ENCODE data around the gene MVK. TPM values are rescaled to one million over a fixed set of nuclear protein-coding genes. Genes with fewer than 3 reads are reported as not detected.
A peak's percentile ranks its signal among the peaks of the same experiment; 100 is the strongest.

MVK gene
- total RNA-seq, 4 donors from 2014 or later = 3.2 to 14.2 (median 9.1) TPM

- intact Hi-C loops (cut with DNase I; ENCODE audit: low total_unique reads) = no loop called here
- in situ Hi-C loops (cut with MboI; ENCODE audit: low sequenced_read_pairs in 4 of 4) = no loop called here
- H3K4me3 ChIP-seq = no peak overlapping the region
- DNase-seq (no peak), ATAC-seq (no peak)
- TF ChIP-seq CTCF (IDR thresholded peaks at IDR 0.05 in 4 of 5, conservative IDR thresholded peaks at IDR 0.05 in 1 of 5) (no peak), POLR2A (IDR thresholded peaks at IDR 0.05) (no peak)
- H3K27me3 ChIP-seq = no peaks in the 10 kb centered on the region
- no peak overlapping the region for H3K27ac ChIP-seq
- no peaks in the 10 kb centered on the region for H3K9me3 ChIP-seq
- no peaks in the 10 kb centered on the region for H3K4me1 ChIP-seq
- H3K36me3 ChIP-seq = no peaks in the 10 kb centered on the region
These were observed 31.6 kb upstream of the MVK start for GRCh38 chr12:109542014-109542413.

GRCh38 chr12:109542876-109543275 lies 30.7 kb upstream of the MVK start:
- in situ Hi-C loops (cut with MboI; ENCODE audit: low sequenced_read_pairs in 4 of 4) = no loop called here
- ATAC-seq (no peak), DNase-seq (no peak)
- Histone ChIP-seq H3K4me1 (no peaks in the 10 kb centered on the region), H3K36me3 (no peaks in the 10 kb centered on the region), H3K9me3 (no peaks in the 10 kb centered on the region), H3K4me3 (no peak overlapping the region), H3K27me3 (peaks cover 0 to 5% (median 3%) of the 10 kb centered on the region in 3 donors), H3K27ac (no peak overlapping the region)
- no peak for TF ChIP-seq CTCF (IDR thresholded peaks at IDR 0.05 in 4 of 5, conservative IDR thresholded peaks at IDR 0.05 in 1 of 5)
- TF ChIP-seq POLR2A (IDR thresholded peaks at IDR 0.05) = no peak
- intact Hi-C loops (cut with DNase I; ENCODE audit: low total_unique reads) = no loop called here

GRCh38 chr12:109544955-109545531 lies 28.6 kb upstream of the MVK start:
- intact Hi-C loops (cut with DNase I; ENCODE audit: low total_unique reads) = no loop called here
- no peak overlapping the region for H3K27ac ChIP-seq
- peak; percentile 38 to 49 for ATAC-seq
- peak in 1 of 2 donors; percentile 17 for DNase-seq
- TF ChIP-seq CTCF (IDR thresholded peaks at IDR 0.05 in 4 of 5, conservative IDR thresholded peaks at IDR 0.05 in 1 of 5) (no peak), POLR2A (IDR thresholded peaks at IDR 0.05) (no peak)
- no peaks in the 10 kb centered on the region for H3K4me1 ChIP-seq
- in situ Hi-C loops (cut with MboI; ENCODE audit: low sequenced_read_pairs in 4 of 4) = no loop called here
- H3K36me3 ChIP-seq = no peaks in the 10 kb centered on the region
- H3K4me3 ChIP-seq = no peak overlapping the region
- H3K27me3 ChIP-seq = peaks cover 18 to 25% (median 24%) of the 10 kb centered on the region in 3 donors
- no peaks in the 10 kb centered on the region for H3K9me3 ChIP-seq

GRCh38 chr12:109545826-109546225 lies 27.8 kb upstream of the MVK start:
- intact Hi-C loops (cut with DNase I; ENCODE audit: low total_unique reads) = no loop called here
- no peak overlapping the region for H3K4me3 ChIP-seq
- no peak for ATAC-seq

More at GRCh38 chr12:109545826-109546225, 27.8 kb upstream of the MVK start:
- no peaks in the 10 kb centered on the region for H3K36me3 ChIP-seq
- TF ChIP-seq CTCF (IDR thresholded peaks at IDR 0.05 in 4 of 5, conservative IDR thresholded peaks at IDR 0.05 in 1 of 5) (no peak), POLR2A (IDR thresholded peaks at IDR 0.05) (no peak)
- H3K27ac ChIP-seq = no peak overlapping the region
- in situ Hi-C loops (cut with MboI; ENCODE audit: low sequenced_read_pairs in 4 of 4) = no loop called here
- H3K27me3 ChIP-seq = peaks cover 26 to 32% (median 30%) of the 10 kb centered on the region in 3 donors
- no peak for DNase-seq
- no peaks in the 10 kb centered on the region for H3K4me1 ChIP-seq
- H3K9me3 ChIP-seq = no peaks in the 10 kb centered on the region

Measured in gastrocnemius medialis (tissue), 4 donors.